SK-N-MC (cell line): ENCODE measurements around the gene RCAN1.

ENCODE experiments used
- DNase-seq: peaks from one replicate; pipeline ENCODE4 v3.0.0-alpha.2; 2011; ENCODE audit warnings: low read depth, low spot score
- H3K27ac ChIP-seq: fragments of 200-600 bp; sonication (generic); 2 replicates; pipeline ENCODE4 v1.5.1; 2016; ENCODE audit warnings: mixed run types
- H3K36me3 ChIP-seq: fragments of 200-600 bp; sonication (generic); 2 replicates; pipeline ENCODE4 v1.6.1; 2017; ENCODE audit warnings: antibody characterized with exemption, low read length, mixed read lengths; ENCODE audit not compliant: insufficient read depth
- H3K4me3 ChIP-seq: fragments of 200-600 bp; sonication (generic); 2 replicates; pipeline ENCODE4 v1.5.1; 2016
- H3K9ac ChIP-seq: fragments of 200-600 bp; sonication (generic); 2 replicates; pipeline ENCODE4 v1.8.0; 2017; ENCODE audit warnings: mixed run types, mixed read lengths; ENCODE audit not compliant: insufficient read length
- H3K9me3 ChIP-seq: fragments of 200-600 bp; sonication (generic); 2 replicates; pipeline ENCODE4 v1.6.1; 2017; ENCODE audit warnings: low read depth, mild to moderate bottlenecking, antibody characterized with exemption, low read length, moderate library complexity, mixed read lengths
- EZH2 ChIP-seq: fragments of 200-600 bp; sonication (generic); IDR thresholded peaks from one replicate; pipeline ENCODE4 v1.6.1; 2017; ENCODE audit warnings: antibody characterized with exemption
- FOXP2 ChIP-seq: optimal IDR thresholded peaks from 2 replicates; pipeline ENCODE3; 2011; ENCODE audit warnings: mild to moderate bottlenecking, moderate library complexity; ENCODE audit not compliant: insufficient read depth; ENCODE audit errors: extremely low read length, control extremely low read depth
- POLR2AphosphoS5 ChIP-seq: IDR thresholded peaks from 2 replicates; pipeline ENCODE4 v1.6.1; 2012; ENCODE audit warnings: mild to moderate bottlenecking, low read depth, low read length, borderline replicate concordance

RCAN1 gene

DNA sequence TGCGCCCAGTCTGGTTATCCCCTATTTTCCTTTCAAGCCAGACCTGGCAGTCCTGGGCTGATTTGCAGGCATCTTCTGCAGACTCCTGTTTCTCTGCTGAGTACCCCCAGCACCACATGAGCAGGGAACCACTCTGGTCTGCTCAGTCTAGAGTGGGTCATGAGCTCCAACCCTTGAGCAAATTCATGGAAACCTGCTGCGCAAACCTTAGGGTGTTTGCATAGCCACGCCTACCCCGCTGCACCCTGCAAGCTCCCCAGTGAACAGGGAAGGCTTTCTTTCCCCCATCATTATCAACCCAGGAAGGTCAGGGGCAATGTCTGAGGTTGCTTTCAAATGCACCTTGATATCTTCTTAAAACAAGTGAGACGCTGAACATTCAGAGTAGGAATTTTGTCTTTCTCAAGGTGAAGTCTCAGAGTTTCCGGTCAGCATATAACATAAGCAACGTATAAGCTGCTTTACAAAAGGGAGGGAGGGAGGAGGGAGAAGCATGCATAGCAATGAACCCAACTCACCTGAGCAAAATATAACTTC, 91.8 kb downstream of the RCAN1 start:
- Histone ChIP-seq H3K27ac (no peak overlapping the region), H3K9ac (no peak overlapping the region), H3K4me3 (no peak overlapping the region), H3K9me3 (no peaks in the 10 kb centered on the region), H3K36me3 (no peaks in the 10 kb centered on the region)
- DNase-seq, result no peak
- no peak for TF ChIP-seq POLR2AphosphoS5
- no peak for TF ChIP-seq FOXP2
- no peak for TF ChIP-seq EZH2

DNA sequence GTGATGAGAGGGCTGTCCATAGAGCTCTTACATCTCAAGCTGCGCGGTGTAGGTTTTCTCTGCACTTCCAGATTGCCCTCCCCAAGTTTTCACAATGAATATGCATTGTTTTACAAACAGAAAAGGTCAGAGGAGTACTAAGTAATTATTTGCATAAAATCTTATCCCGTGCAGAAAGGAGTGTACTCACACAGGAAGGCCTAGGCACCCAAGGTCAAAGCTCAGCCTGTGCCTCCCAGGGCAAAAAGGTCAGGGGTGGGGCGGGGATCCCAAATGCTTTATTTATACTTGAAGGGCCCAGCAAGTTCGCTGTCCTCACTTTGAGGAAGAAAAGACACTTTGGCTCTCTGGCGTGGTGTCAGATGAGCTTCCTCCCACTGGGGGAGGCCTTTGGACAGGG, 92.6 kb downstream of the RCAN1 start:
- no peak overlapping the region for H3K9ac ChIP-seq
- no peaks in the 10 kb centered on the region for H3K9me3 ChIP-seq
- H3K36me3 ChIP-seq, result no peaks in the 10 kb centered on the region
- TF ChIP-seq FOXP2, result no peak
- TF ChIP-seq POLR2AphosphoS5, result no peak
- no peak for TF ChIP-seq EZH2
- H3K4me3 ChIP-seq, result no peak overlapping the region
- no peak overlapping the region for H3K27ac ChIP-seq
- DNase-seq, result no peak

DNA sequence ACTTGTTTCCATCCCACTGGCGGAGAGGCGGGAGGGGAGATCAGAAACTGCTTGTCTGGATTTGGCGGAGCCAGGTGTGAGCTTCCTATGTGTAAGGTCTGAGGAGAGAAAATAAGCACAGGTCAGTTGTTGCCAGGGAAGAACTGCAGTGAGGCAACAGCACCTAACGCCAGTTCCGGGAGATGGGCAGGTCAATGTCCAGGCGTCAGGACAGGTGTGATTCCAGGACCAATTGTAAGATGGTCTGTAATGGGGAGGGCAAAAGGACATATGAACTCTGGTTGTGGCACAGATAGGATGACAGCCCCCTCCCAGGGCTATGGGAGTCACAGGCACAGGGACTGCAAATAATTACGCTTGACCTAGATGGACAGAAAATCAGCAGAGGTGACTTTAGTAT, 93.4 kb downstream of the RCAN1 start:
- H3K36me3 ChIP-seq, result no peaks in the 10 kb centered on the region
- no peaks in the 10 kb centered on the region for H3K9me3 ChIP-seq
- no peak overlapping the region for H3K27ac ChIP-seq
- DNase-seq, result no peak
- TF ChIP-seq FOXP2, result no peak
- no peak for TF ChIP-seq EZH2
- no peak for TF ChIP-seq POLR2AphosphoS5
- no peak overlapping the region for H3K4me3 ChIP-seq
- no peak overlapping the region for H3K9ac ChIP-seq

DNA sequence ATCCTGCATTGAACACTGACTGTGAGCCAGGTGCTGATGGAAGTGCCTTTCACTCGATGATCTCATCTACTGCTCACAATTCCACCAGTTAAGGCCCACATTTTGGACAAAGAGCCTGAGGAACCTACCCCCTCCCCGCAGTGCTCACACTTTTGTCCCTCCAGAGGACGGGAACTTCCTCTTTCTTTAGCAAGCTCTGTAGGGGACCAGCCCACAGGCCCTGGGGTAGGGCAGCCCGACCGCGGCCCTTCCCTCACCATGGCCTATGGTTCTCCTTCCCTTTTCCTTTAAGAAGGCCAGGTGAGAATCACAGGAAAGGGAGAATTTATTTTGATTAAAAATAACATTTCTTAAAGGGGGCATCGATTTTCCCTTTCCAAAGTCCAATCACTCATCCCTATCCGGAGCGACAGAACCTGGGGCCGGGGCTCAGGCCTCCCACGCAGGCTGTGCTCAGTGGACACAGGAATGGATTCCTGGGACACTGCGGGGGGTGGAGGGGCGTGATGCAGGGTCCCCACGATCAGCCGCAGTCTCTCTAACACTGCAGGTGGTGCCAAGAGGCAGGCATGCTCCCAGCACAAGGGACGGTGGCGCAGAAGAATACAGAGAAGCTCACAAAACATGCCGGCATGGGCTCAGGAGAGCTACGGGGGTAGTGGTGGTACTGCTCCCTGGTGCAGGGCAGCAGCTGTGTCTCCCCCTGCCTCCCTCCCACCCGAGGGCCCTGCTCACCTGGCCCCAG, 94.0 kb downstream of the RCAN1 start:
- no peak overlapping the region for H3K27ac ChIP-seq
- no peak overlapping the region for H3K9ac ChIP-seq
- DNase-seq, result no peak
- no peak for TF ChIP-seq EZH2
- TF ChIP-seq POLR2AphosphoS5, result no peak
- no peak for TF ChIP-seq FOXP2
- no peak overlapping the region for H3K4me3 ChIP-seq
- H3K9me3 ChIP-seq, result no peaks in the 10 kb centered on the region
- H3K36me3 ChIP-seq, result no peaks in the 10 kb centered on the region

DNA sequence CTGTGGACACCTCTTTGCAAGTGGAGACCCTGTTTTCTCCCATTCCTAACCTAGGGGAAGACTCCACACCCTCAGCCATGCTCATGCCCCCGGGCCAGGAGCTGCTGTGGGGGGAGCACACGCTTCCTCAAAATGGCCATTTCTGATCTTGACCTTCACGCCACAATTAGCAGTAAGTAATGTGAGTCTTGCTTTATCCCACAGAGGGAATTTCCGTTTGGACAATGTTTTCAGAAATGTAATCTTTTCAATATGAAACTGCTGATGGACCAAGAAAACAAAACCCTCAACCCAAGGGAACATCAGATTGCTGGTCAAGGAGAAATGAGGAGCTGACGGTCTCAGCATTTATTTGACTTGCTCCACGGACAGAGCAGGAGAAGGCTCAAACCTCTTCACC, 94.6 kb downstream of the RCAN1 start:
- no peak for DNase-seq
- H3K36me3 ChIP-seq, result no peaks in the 10 kb centered on the region
- no peak for TF ChIP-seq EZH2
- TF ChIP-seq FOXP2, result no peak
- no peak for TF ChIP-seq POLR2AphosphoS5
- no peak overlapping the region for H3K9ac ChIP-seq
- no peak overlapping the region for H3K4me3 ChIP-seq
- H3K27ac ChIP-seq, result no peak overlapping the region
- H3K9me3 ChIP-seq, result no peaks in the 10 kb centered on the region

DNA sequence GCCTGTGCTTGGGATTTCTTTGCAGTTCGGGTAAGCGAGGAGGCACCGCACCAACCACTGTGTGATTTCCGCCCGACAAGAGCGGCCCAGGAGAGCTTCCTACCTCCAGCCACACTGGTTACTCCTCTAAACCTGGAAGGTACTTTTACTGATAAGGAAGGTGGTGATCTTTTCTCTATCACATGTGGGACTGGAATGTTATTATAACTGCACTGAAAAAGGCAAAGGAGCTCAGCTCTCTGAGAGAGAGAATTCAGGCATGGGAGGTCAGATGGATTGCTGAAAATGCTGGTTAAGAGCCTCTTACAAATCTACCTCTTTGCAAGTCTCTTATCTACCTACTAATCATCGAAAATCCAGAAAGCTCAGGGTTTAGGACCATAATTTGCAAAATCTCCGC, 95.2 kb downstream of the RCAN1 start:
- DNase-seq, result no peak
- Histone ChIP-seq H3K9me3 (no peaks in the 10 kb centered on the region), H3K9ac (no peak overlapping the region), H3K27ac (no peak overlapping the region), H3K36me3 (no peaks in the 10 kb centered on the region), H3K4me3 (no peak overlapping the region)
- TF ChIP-seq POLR2AphosphoS5 (no peak), EZH2 (no peak)

DNA sequence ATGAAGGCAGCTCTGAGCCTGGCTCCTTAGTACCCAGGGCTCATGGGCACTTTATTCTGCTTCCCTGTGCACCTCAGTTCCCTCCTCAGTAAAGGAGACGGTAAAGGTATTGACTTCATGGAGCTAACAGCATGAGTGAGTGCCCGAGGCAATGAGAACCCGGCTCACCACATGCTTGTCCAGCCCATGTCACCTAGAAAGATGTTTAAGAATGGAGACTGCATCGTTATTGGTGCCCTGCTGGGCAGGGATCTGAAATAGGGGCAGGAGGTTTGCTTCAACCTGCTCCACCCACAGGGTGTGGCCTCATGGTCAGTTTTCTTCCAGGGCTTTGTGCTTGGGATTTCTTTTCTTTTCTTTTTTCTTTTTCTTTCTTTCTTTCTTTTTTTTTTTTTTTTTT, 95.9 kb downstream of the RCAN1 start:
- no peaks in the 10 kb centered on the region for H3K9me3 ChIP-seq
- TF ChIP-seq FOXP2, result no peak
- no peak for TF ChIP-seq POLR2AphosphoS5
- TF ChIP-seq EZH2, result no peak
- no peak overlapping the region for H3K27ac ChIP-seq
- no peak overlapping the region for H3K4me3 ChIP-seq
- DNase-seq, result no peak
- no peaks in the 10 kb centered on the region for H3K36me3 ChIP-seq
- no peak overlapping the region for H3K9ac ChIP-seq

DNA sequence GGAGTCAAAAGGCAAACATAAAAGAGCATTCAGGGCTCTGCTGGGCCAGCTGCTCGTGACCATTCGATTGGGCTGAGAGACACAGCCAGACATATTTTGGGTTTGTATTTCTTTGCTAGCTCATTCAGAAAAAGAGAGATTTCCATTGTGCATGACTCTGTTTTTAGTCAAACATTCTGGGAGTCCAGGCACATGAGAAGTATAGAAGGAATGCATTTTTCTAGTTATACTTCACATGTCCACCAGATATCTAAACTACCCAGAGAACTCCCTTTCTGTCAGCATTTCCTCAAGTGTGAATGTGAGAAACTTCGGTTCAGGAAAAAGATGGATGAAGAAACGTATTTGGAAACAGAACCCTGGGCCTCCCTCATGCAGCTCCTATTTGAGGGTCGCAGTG, 96.6 kb downstream of the RCAN1 start:
- DNase-seq, result no peak
- Histone ChIP-seq H3K27ac (no peak overlapping the region), H3K9ac (no peak overlapping the region), H3K9me3 (no peaks in the 10 kb centered on the region), H3K36me3 (no peaks in the 10 kb centered on the region), H3K4me3 (no peak overlapping the region)
- no peak for TF ChIP-seq FOXP2
- no peak for TF ChIP-seq POLR2AphosphoS5
- no peak for TF ChIP-seq EZH2
